ENCODE measurements around the gene AKAP9.

The AKAP9 gene

GRCh38 chr7:92156990-92157389 is 216.3 kb downstream of the AKAP9 start:
- Mint-ChIP-seq H3K9me3 (no peaks in the 10 kb centered on the region), H3K4me3 (no peak overlapping the region), H3K27me3 (peaks cover 4 to 12% of the 10 kb centered on the region in 2 donors), H3K36me3 (no peaks in the 10 kb centered on the region), H3K4me1 (no peaks in the 10 kb centered on the region), H3K27ac (no peak overlapping the region)
- ATAC-seq (replicated peaks) (no peak), DNase-seq (no peak)

- Mint-ChIP-seq H3K9me3 (no peaks in the 10 kb centered on the region), H3K4me1 (no peaks in the 10 kb centered on the region), H3K4me3 (no peak overlapping the region), H3K36me3 (no peaks in the 10 kb centered on the region), H3K27ac (no peak overlapping the region), H3K27me3 (peaks cover 4 to 16% of the 10 kb centered on the region in 2 donors)
- ATAC-seq (replicated peaks) (peak in 1 of 2 donors; percentile 41), DNase-seq (no peak)
These were observed 218.3 kb downstream of the AKAP9 start for GRCh38 chr7:92158660-92159575.

Data from stimulated activated naive B cell treated with anti-CD40 and anti-IgM and Interleukin-4, amounts not matched to agents 10 μg/mL and 1 μg/mL and 100 μg/mL, for 72 hours (primary cell).